ENCODE data around the gene ADD1. TPM values are rescaled to one million over a fixed set of nuclear protein-coding genes. Genes with fewer than 3 reads are reported as not detected.
A peak's percentile ranks its signal among the peaks of the same experiment; 100 is the strongest.

ADD1 gene
- total and polyA plus RNA-seq, 2 of the 13 experiments (the other 11 are each of a cell fraction or from before 2014, with no cell fraction given): 73.9 to 122 TPM

- no peak for FAIRE-seq
- ChIA-PET CTCF (ENCODE audit: low intra/inter-chr PET ratio, low total read pairs) (no interaction called here), POLR2A (no interaction called here)
- no peak for DNase-seq (ENCODE audit: low spot score)
- TF ChIP-seq, protein P1, sequence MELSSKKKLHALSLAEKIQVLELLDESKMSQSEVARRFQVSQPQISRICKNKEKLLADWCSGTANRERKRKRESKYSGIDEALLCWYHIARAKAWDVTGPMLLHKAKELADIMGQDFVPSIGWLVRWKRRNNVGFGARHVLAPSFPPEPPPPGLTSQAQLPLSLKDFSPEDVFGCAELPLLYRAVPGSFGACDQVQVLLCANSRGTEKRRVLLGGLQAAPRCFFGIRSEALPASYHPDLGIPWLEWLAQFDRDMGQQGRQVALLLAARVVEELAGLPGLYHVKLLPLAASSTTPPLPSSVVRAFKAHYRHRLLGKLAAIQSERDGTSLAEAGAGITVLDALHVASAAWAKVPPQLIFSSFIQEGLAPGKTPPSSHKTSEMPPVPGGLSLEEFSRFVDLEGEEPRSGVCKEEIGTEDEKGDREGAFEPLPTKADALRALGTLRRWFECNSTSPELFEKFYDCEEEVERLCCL (CRISPR knock-in tag; IDR thresholded peaks at IDR 0.05; ENCODE audit: borderline replicate concordance): no peak
- TF ChIP-seq ZNF251 (CRISPR knock-in tag; IDR thresholded peaks at IDR 0.05) (no peak), FOXA1 (IDR thresholded peaks at IDR 0.05) (no peak), FOXA1 (CRISPR knock-in tag; IDR thresholded peaks at IDR 0.05) (no peak), NRL (CRISPR knock-in tag; IDR thresholded peaks at IDR 0.05; ENCODE audit: borderline replicate concordance) (no peak), TBP (CRISPR knock-in tag; IDR thresholded peaks at IDR 0.05) (no peak), ZBTB33 (CRISPR knock-in tag; IDR thresholded peaks at IDR 0.05) (no peak), SMC3 (IDR thresholded peaks at IDR 0.05; ENCODE audit: low read length) (no peak), MIER2 (CRISPR knock-in tag; IDR thresholded peaks at IDR 0.05) (no peak), HNRNPLL (IDR thresholded peaks at IDR 0.05; ENCODE audit: low read depth, low read length, poor library complexity, severe bottlenecking) (no peak), PREB (CRISPR knock-in tag; IDR thresholded peaks at IDR 0.05) (no peak), ZNF709 (CRISPR knock-in tag; IDR thresholded peaks at IDR 0.05) (no peak), ZNF441 (CRISPR knock-in tag; IDR thresholded peaks at IDR 0.05; ENCODE audit: borderline replicate concordance) (no peak), DNMT1 (CRISPR knock-in tag; IDR thresholded peaks at IDR 0.05) (no peak)
- intact Hi-C loops (cut with micrococcal nuclease; ENCODE audit: unreplicated experiment) (no loop called here), in situ Hi-C loops (cut with HindIII; ENCODE audit: extremely low pct_ligation_motif_present, low pct_unique_long_range_greater_than_20kb) (no loop called here)
- Histone ChIP-seq H3K9me3 (ENCODE audit: low read length) (no peaks in the 10 kb centered on the region), H3K27me3 (ENCODE audit: control insufficient read depth in 1 of 2, insufficient read depth in 2 of 2, low read length in 2 of 2) (no peaks in the 10 kb centered on the region), H3K4me1 (ENCODE audit: insufficient read depth, low read length) (peaks cover 98% of the 10 kb centered on the region), H3K9ac (ENCODE audit: insufficient read depth, low read depth, low read length) (no peak overlapping the region), H3K27ac (ENCODE audit: extremely low read length, insufficient read depth, low read length) (peak overlapping the region; percentile 63), H3K4me3 (replicated peaks in 1 of 3; ENCODE audit: insufficient read depth in 1 of 3, low read depth in 2 of 3, low read length in 3 of 3) (no peak overlapping the region), H3K79me2 (ENCODE audit: insufficient read depth, low read length) (peaks cover 95% of the 10 kb centered on the region), H3K4me2 (ENCODE audit: low read depth, low read length) (no peak overlapping the region), H3K36me3 (replicated peaks in 1 of 2; ENCODE audit: control insufficient read depth in 1 of 2, insufficient read depth in 2 of 2, low read length in 2 of 2) (peaks cover 0 to 5% of the 10 kb centered on the region in 2 experiments; a peak in 1 of 5 replicates), H2AFZ (ENCODE audit: low read length) (no peak overlapping the region), H4K20me1 (ENCODE audit: insufficient read depth, low read length) (peaks cover 31% of the 10 kb centered on the region)
- 91% methylated on average over 3 of the region's 3 CpGs for WGBS (ENCODE audit: low lambda C conversion rate)
- BruUV-seq (replicated peaks): no TSS peak
- no peak for ATAC-seq
Measured at GRCh38 chr4:2859514-2859913, 15.9 kb downstream of the ADD1 start.
